GM23338 (cell line): ENCODE results near the gene MID1. TPM values are rescaled to one million over a fixed set of nuclear protein-coding genes. Genes with fewer than 3 reads are reported as not detected.

Experiments used
- ATAC-seq: fragments of 200-7000 bp; cut with Tn5 transposase; 3 replicates; pipeline ENCODE4 v1.9.1; 2020
- DNase-seq: peaks from one replicate; pipeline ENCODE4 v3.0.0-alpha.2; 2015; ENCODE audit warnings: low spot score
- H2AFZ ChIP-seq: fragments of 200-600 bp; sonication (generic); 2 replicates; pipeline ENCODE4 v1.8.0; 2016; ENCODE audit warnings: antibody characterized with exemption, mild to moderate bottlenecking, moderate library complexity
- H3F3A ChIP-seq: fragments of 200-600 bp; sonication (generic); replicated peaks from 2 replicates; pipeline ENCODE4 v1.8.0; 2017; ENCODE audit warnings: antibody characterized with exemption, mixed run types, low read depth
- H3K27ac ChIP-seq: fragments of 200-600 bp; sonication (generic); 2 replicates; pipeline ENCODE4 v1.6.1; 2016; ENCODE audit warnings: low read depth
- H3K27me3 ChIP-seq: fragments of 200-600 bp; sonication (generic); 2 replicates; pipeline ENCODE4 v1.8.0; 2016; ENCODE audit warnings: mild to moderate bottlenecking, mixed run types, moderate library complexity; ENCODE audit not compliant: insufficient read depth
- H3K36me3 ChIP-seq: fragments of 200-600 bp; sonication (generic); 2 replicates; pipeline ENCODE4 v1.8.0; 2016; ENCODE audit warnings: mild to moderate bottlenecking; ENCODE audit not compliant: insufficient read depth
- H3K4me1 ChIP-seq: fragments of 200-600 bp; sonication (generic); 2 replicates; pipeline ENCODE4 v1.8.0; 2016; ENCODE audit warnings: mild to moderate bottlenecking, moderate library complexity; ENCODE audit not compliant: insufficient read depth
- H3K4me2 ChIP-seq: fragments of 200-600 bp; sonication (generic); 2 replicates; pipeline ENCODE4 v1.7.1; 2017; ENCODE audit warnings: mixed run types
- H3K4me3 ChIP-seq: fragments of 200-600 bp; sonication (generic); 2 replicates; pipeline ENCODE4 v1.6.1; 2016; ENCODE audit warnings: mixed run types
- H3K79me2 ChIP-seq: fragments of 200-600 bp; sonication (generic); replicated peaks from 2 replicates; pipeline ENCODE4 v1.8.0; 2017; ENCODE audit warnings: mild to moderate bottlenecking; ENCODE audit not compliant: insufficient read depth
- H3K9me2 ChIP-seq: fragments of 200-600 bp; sonication (generic); 2 replicates; pipeline ENCODE4 v1.8.0; 2017; ENCODE audit not compliant: insufficient read depth
- H4K20me1 ChIP-seq: fragments of 200-600 bp; sonication (generic); replicated peaks from 2 replicates; pipeline ENCODE4 v1.8.0; 2017; ENCODE audit warnings: mild to moderate bottlenecking; ENCODE audit not compliant: insufficient read depth
- H3K27ac Mint-ChIP-seq: 2 replicates; pipeline ENCODE4 v1.8.0; 2020; ENCODE audit warnings: inconsistent platforms, mild to moderate bottlenecking, moderate library complexity, mixed read lengths
- H3K27me3 Mint-ChIP-seq: 3 replicates; pipeline ENCODE4 v1.8.0; 2022; ENCODE audit warnings: low read depth, mild to moderate bottlenecking, moderate library complexity, mixed read lengths, inconsistent platforms; ENCODE audit not compliant: insufficient read depth, poor library complexity
- H3K36me3 Mint-ChIP-seq: 3 replicates; pipeline ENCODE4 v1.8.0; 2021; ENCODE audit warnings: low read depth, mild to moderate bottlenecking, inconsistent platforms, moderate library complexity, mixed read lengths
- H3K4me1 Mint-ChIP-seq: 3 replicates; pipeline ENCODE4 v1.8.0; 2020; ENCODE audit warnings: mild to moderate bottlenecking, inconsistent platforms, mixed read lengths
- H3K4me3 Mint-ChIP-seq: 3 replicates; pipeline ENCODE4 v1.8.0; 2021; ENCODE audit warnings: moderate library complexity, mild to moderate bottlenecking, inconsistent platforms, mixed read lengths
- H3K9me3 Mint-ChIP-seq: 3 replicates; pipeline ENCODE4 v1.8.0; 2020; ENCODE audit warnings: moderate library complexity, mild to moderate bottlenecking, inconsistent platforms, mixed read lengths
- CTCF ChIP-seq, 2 experiments: fragments of 200-600 bp in 1 of 2; sonication (generic) in 1 of 2; conservative IDR thresholded peaks; 2 replicates each; pipeline versions ENCODE4 v1.5.1 to v1.6.1; 2016 to 2017; ENCODE audit warnings: antibody characterized with exemption in 2 of 2, low read depth in 2 of 2, mild to moderate bottlenecking in 2 of 2, moderate library complexity in 1 of 2
- JUNB ChIP-seq: IDR thresholded peaks from one replicate; pipeline ENCODE4 v1.6.1; 2016; ENCODE audit warnings: antibody characterized with exemption; ENCODE audit not compliant: unreplicated experiment
- ZNF462 ChIP-seq: fragments of 250-450 bp; sonication (Bioruptor Pico); IDR thresholded peaks from 2 replicates; pipeline ENCODE4 v1.5.0; 2020; ENCODE audit warnings: mild to moderate bottlenecking, moderate library complexity
- polyA plus RNA-seq: library from polyadenylated mRNA; unstranded; fragments of >200 nt; fragmentation: Nextera tagmentation; extraction: Ambion mirVana; gene quantifications from 2 replicates; pipeline ENCODE4 v1.2.1, GENCODE V29; 2016
- total RNA-seq: library from RNA; depleted of rRNA; stranded (reverse); fragments of >200 nt; shearing (Covaris generic); gene quantifications from 2 replicates; pipeline ENCODE4 v1.2.3, GENCODE V29; 2014

The MID1 gene
- total and polyA plus RNA-seq, 2 experiments from 2014 or later, result 27.2 to 39.3 TPM

GRCh38 chrX:10636851-10637250, 16.5 kb upstream of the MID1 start:
- H2AFZ ChIP-seq, result no peak overlapping the region
- H3K36me3 Mint-ChIP-seq, result peaks cover 7% of the 10 kb centered on the region; the same call in 2 of the 3 replicates
- peaks cover 16% of the 10 kb centered on the region; the same call in 2 of the 3 replicates for H3K4me1 Mint-ChIP-seq
- no peak overlapping the region for H3K27ac Mint-ChIP-seq
- no peaks in the 10 kb centered on the region for H3K9me2 ChIP-seq
- H4K20me1 ChIP-seq, result no peaks in the 10 kb centered on the region
- DNase-seq (no peak), ATAC-seq (no peak)
- H3K4me3 ChIP-seq, result no peak overlapping the region
- no peak overlapping the region for H3K4me3 Mint-ChIP-seq
- no peaks in the 10 kb centered on the region for H3K36me3 ChIP-seq
- no peak overlapping the region for H3K4me2 ChIP-seq
- H3K27ac ChIP-seq, result no peak overlapping the region
- H3F3A ChIP-seq, result no peaks in the 10 kb centered on the region
- no peak for TF ChIP-seq ZNF462
- no peaks in the 10 kb centered on the region for H3K79me2 ChIP-seq
- peaks cover 24% of the 10 kb centered on the region for H3K4me1 ChIP-seq
- H3K9me3 Mint-ChIP-seq, result peaks cover 21% of the 10 kb centered on the region; the same call in 2 of the 3 replicates
- H3K27me3 ChIP-seq, result no peaks in the 10 kb centered on the region
- H3K27me3 Mint-ChIP-seq, result peaks cover 6% of the 10 kb centered on the region

GRCh38 chrX:10636337-10636736, 16.0 kb upstream of the MID1 start:
- no peak overlapping the region for H3K27ac Mint-ChIP-seq
- H3K27ac ChIP-seq, result no peak overlapping the region
- no peaks in the 10 kb centered on the region for H3K79me2 ChIP-seq
- peaks cover 16% of the 10 kb centered on the region; the same call in 2 of the 3 replicates for H3K4me1 Mint-ChIP-seq
- H3K27me3 Mint-ChIP-seq, result peaks cover 6% of the 10 kb centered on the region
- no peak overlapping the region for H3K4me3 ChIP-seq
- H3K36me3 ChIP-seq, result no peaks in the 10 kb centered on the region
- H3K4me3 Mint-ChIP-seq, result no peak overlapping the region
- H3K4me2 ChIP-seq, result no peak overlapping the region
- H3K27me3 ChIP-seq, result no peaks in the 10 kb centered on the region
- TF ChIP-seq JUNB (no peak), CTCF (conservative IDR thresholded peaks at IDR 0.05; ENCODE audit: low read depth in 2 of 2) (peak; percentile 69 to 80)
- H3F3A ChIP-seq, result no peaks in the 10 kb centered on the region
- no peaks in the 10 kb centered on the region for H4K20me1 ChIP-seq
- H3K4me1 ChIP-seq, result peaks cover 24% of the 10 kb centered on the region
- peak; percentile 74 for ATAC-seq
- peak; percentile 72 for DNase-seq
- peaks cover 7% of the 10 kb centered on the region; the same call in 2 of the 3 replicates for H3K36me3 Mint-ChIP-seq
- H2AFZ ChIP-seq, result no peak overlapping the region
- H3K9me2 ChIP-seq, result no peaks in the 10 kb centered on the region
- peaks cover 21% of the 10 kb centered on the region; the same call in 2 of the 3 replicates for H3K9me3 Mint-ChIP-seq
